HL-60 (cell line): Measurements from ENCODE around the gene RPUSD4.

ENCODE experiments used
- DNase-seq, 2 experiments: peaks; one replicate each; pipeline ENCODE4 v3.0.0-alpha.2; 2010 to 2020; ENCODE audit warnings: low read depth in 1 of 2, low spot score in 1 of 2
- H3K27ac ChIP-seq: fragments of 250-450 bp; sonication (Bioruptor Pico); replicated peaks from 2 replicates; pipeline ENCODE4 v1.5.1; 2020; ENCODE audit warnings: mild to moderate bottlenecking, moderate library complexity
- H3K27me3 ChIP-seq: fragments of 250-450 bp; sonication (Bioruptor Pico); 2 replicates; pipeline ENCODE4 v1.5.1; 2021; ENCODE audit warnings: mild to moderate bottlenecking, moderate library complexity; ENCODE audit not compliant: insufficient read depth, poor library complexity, severe bottlenecking
- H3K4me3 ChIP-seq: replicated peaks from 2 replicates; pipeline ENCODE4 v1.5.1; 2011; ENCODE audit warnings: mild to moderate bottlenecking, control low read depth, low read length; ENCODE audit not compliant: insufficient read depth
- CTCF ChIP-seq: IDR thresholded peaks from one replicate; pipeline ENCODE4 v1.5.1; 2011; ENCODE audit warnings: low read length, control low read depth, inconsistent platforms; ENCODE audit not compliant: insufficient read depth
- GABPA ChIP-seq: IDR thresholded peaks from 2 replicates; pipeline ENCODE4 v1.6.1; 2012; ENCODE audit warnings: low read depth
- POLR2AphosphoS5 ChIP-seq: IDR thresholded peaks from 2 replicates; pipeline ENCODE4 v1.6.1; 2012; ENCODE audit warnings: low read depth
- REST ChIP-seq: IDR thresholded peaks from 2 replicates; pipeline ENCODE4 v1.6.1; 2012; ENCODE audit warnings: low read depth; ENCODE audit not compliant: insufficient replicate concordance
- SPI1 ChIP-seq: IDR thresholded peaks from 2 replicates; pipeline ENCODE4 v1.6.1; 2012; ENCODE audit warnings: low read depth, mild to moderate bottlenecking, borderline replicate concordance

The RPUSD4 gene

DNA sequence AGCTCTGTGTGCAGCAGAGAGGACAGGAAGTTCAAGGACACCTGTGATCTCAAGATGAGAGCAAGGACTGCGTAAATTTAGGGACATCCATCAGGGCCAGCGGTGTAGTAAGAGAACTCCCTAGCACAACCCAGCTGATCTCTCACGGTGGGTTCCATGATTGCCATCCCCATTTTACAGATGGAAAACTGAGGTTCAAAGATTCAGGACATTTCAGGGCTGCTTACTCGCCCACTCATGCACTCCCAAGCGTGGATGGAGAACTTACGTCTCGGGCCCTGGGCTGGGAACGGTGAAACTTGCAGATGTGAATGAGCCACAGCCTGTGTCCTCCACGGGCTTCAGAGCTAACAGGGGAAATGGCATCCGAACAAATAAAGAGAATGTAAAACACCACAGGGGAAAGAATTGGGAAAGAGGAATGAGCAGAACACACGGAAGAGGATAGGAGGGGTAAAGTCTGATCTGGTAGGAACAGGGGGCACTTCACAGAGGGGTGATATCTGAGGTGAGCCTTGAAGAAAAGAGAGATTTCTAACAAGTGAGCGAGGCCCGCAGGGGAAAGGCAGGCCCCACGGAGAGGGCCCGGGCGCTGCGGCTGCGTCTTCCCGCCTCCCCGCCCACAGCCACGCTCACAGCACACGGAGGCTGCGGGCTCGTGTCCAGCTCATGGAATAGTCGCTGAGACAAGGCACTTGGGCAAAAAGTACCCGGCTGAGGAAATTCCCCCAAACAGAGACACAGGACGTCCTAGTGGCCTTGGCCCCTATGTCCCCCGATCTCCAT is 55.9 kb downstream of the RPUSD4 start:
- H3K4me3 ChIP-seq: no peak overlapping the region
- no peaks in the 10 kb centered on the region for H3K27me3 ChIP-seq
- no peak overlapping the region for H3K27ac ChIP-seq
- TF ChIP-seq REST (no peak), CTCF (no peak), POLR2AphosphoS5 (no peak), GABPA (no peak), SPI1 (no peak)
- no peak for DNase-seq

GRCh38 chr11:126154691-126155090 is 56.8 kb downstream of the RPUSD4 start:
- no peak for TF ChIP-seq POLR2AphosphoS5
- TF ChIP-seq REST: no peak
- TF ChIP-seq CTCF: no peak
- TF ChIP-seq SPI1: no peak
- TF ChIP-seq GABPA: no peak
- H3K27ac ChIP-seq: no peak overlapping the region

DNA sequence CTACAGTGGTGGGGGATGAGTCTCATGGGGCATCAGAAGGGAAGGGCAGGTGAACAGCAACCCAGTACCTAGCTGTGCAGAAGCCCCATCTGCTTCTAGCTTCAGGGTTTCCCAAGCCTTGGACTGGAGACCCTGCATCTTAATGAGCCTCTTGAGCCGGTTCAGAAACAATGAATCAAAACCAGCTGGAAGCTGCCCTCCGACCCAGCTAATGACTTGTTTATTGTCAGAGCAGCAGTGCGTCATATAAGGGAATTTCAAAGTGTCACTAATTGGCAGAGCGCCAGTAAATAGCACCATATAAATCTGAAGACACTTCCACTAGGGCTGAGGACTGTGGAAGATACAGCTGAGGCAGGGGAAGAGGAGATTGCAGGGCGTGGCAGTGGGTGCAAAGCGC is 57.5 kb downstream of the RPUSD4 start:
- DNase-seq: no peak
- no peak for TF ChIP-seq REST
- TF ChIP-seq SPI1: no peak
- no peak for TF ChIP-seq CTCF
- no peak for TF ChIP-seq POLR2AphosphoS5
- no peak for TF ChIP-seq GABPA
- Histone ChIP-seq H3K27me3 (no peaks in the 10 kb centered on the region), H3K27ac (no peak overlapping the region), H3K4me3 (no peak overlapping the region)

More at GRCh38 chr11:126154691-126155090, 56.8 kb downstream of the RPUSD4 start:
- Histone ChIP-seq H3K27me3 (no peaks in the 10 kb centered on the region), H3K4me3 (no peak overlapping the region)
- no peak for DNase-seq
